WTC11 (cell line): ENCODE data around the gene RPRD1A. TPM values are rescaled to one million over a fixed set of nuclear protein-coding genes. Genes with fewer than 3 reads are reported as not detected.
A peak's percentile ranks its signal among the peaks of the same experiment; 100 is the strongest.

Experiments
- ATAC-seq: fragments of 200-7000 bp; cut with Tn5 transposase; 2 replicates; pipeline ENCODE4 v1.10.0; 2021; ENCODE audit warnings: mild to moderate bottlenecking, moderate library complexity
- Bru-seq: library from RNA; stranded (reverse); fragments of 400-500 nt; gene quantifications from one replicate; lab custom pipeline; 2021; lab: Mats Ljungman, UMichigan
- CTCF ChIA-PET: fragments of 300-600 bp; sonication (Branson Sonifier 250); formaldehyde crosslinking; loops from one replicate; lab custom pipeline; 2021; ENCODE audit warnings: antibody characterized with exemption; lab: Charles Lee
- POLR2A ChIA-PET: fragments of 350-600 bp; sonication (Branson Sonifier 250); formaldehyde crosslinking; loops from one replicate; lab custom pipeline; 2021; ENCODE audit warnings: antibody characterized with exemption; lab: Charles Lee
- DNase-seq: peaks from one replicate; pipeline ENCODE4 v3.0.0; 2021; ENCODE audit warnings: low spot score
- H3K27ac Mint-ChIP-seq: 2 replicates; pipeline ENCODE4 v1.8.0; 2021; ENCODE audit warnings: mixed read lengths
- H3K27me3 Mint-ChIP-seq: 2 replicates; pipeline ENCODE4 v1.8.0; 2021; ENCODE audit warnings: low read depth, mild to moderate bottlenecking, moderate library complexity, mixed read lengths
- H3K36me3 Mint-ChIP-seq: 2 replicates; pipeline ENCODE4 v1.8.0; 2021; ENCODE audit warnings: mixed read lengths
- H3K4me1 Mint-ChIP-seq: 2 replicates; pipeline ENCODE4 v1.8.0; 2022; ENCODE audit warnings: mixed read lengths
- H3K4me3 Mint-ChIP-seq: 2 replicates; pipeline ENCODE4 v1.8.0; 2021; ENCODE audit warnings: mild to moderate bottlenecking, moderate library complexity, mixed read lengths
- H3K9me3 Mint-ChIP-seq: 2 replicates; pipeline ENCODE4 v1.8.0; 2021; ENCODE audit warnings: mixed read lengths
- ATF1 ChIP-seq: sonication (generic); formaldehyde crosslinking; IDR thresholded peaks from 2 replicates; pipeline ENCODE4 v1.8.1; 2023; ENCODE audit warnings: mild to moderate bottlenecking, moderate library complexity, missing genetic modification reagents
- ATF3 ChIP-seq: sonication (generic); formaldehyde crosslinking; conservative IDR thresholded peaks from 2 replicates; pipeline ENCODE4 v1.8.1; 2022; ENCODE audit warnings: mild to moderate bottlenecking, missing genetic modification reagents
- E2F5 ChIP-seq: sonication (generic); formaldehyde crosslinking; IDR thresholded peaks from 2 replicates; pipeline ENCODE4 v1.8.1; 2022; ENCODE audit warnings: mild to moderate bottlenecking, moderate library complexity, missing genetic modification reagents
- ESRRA ChIP-seq: sonication (generic); formaldehyde crosslinking; IDR thresholded peaks from 2 replicates; pipeline ENCODE4 v1.8.1; 2022; ENCODE audit warnings: mild to moderate bottlenecking, missing genetic modification reagents, borderline replicate concordance
- FOXJ3 ChIP-seq: sonication (generic); formaldehyde crosslinking; IDR thresholded peaks from 2 replicates; pipeline ENCODE4 v1.9.0; 2021; ENCODE audit warnings: missing genetic modification reagents, mild to moderate bottlenecking, borderline replicate concordance
- GRHL2 ChIP-seq: fragments of 250-450 bp; sonication (Bioruptor Pico); IDR thresholded peaks from 2 replicates; pipeline ENCODE4 v1.8.0; 2022; ENCODE audit warnings: mild to moderate bottlenecking, moderate library complexity; ENCODE audit not compliant: insufficient replicate concordance, severe bottlenecking
- HMGA2 ChIP-seq: fragments of 250-450 bp; sonication (Bioruptor Pico); IDR thresholded peaks from 2 replicates; pipeline ENCODE4 v1.4.0; 2021; ENCODE audit warnings: mild to moderate bottlenecking, moderate library complexity
- MXD4 ChIP-seq: fragments of 250-450 bp; sonication (Bioruptor Pico); IDR thresholded peaks from 2 replicates; pipeline ENCODE4 v1.8.0; 2021; ENCODE audit warnings: mild to moderate bottlenecking, moderate library complexity, borderline replicate concordance
- MYBL2 ChIP-seq: sonication (generic); formaldehyde crosslinking; IDR thresholded peaks from 2 replicates; pipeline ENCODE4 v1.8.1; 2023; ENCODE audit warnings: mild to moderate bottlenecking, moderate library complexity, missing genetic modification reagents
- PRRX2 ChIP-seq: fragments of 250-450 bp; sonication (Bioruptor Pico); IDR thresholded peaks from 2 replicates; pipeline ENCODE4 v1.8.0; 2021; ENCODE audit warnings: mild to moderate bottlenecking
- RELA ChIP-seq: sonication (generic); formaldehyde crosslinking; IDR thresholded peaks from 2 replicates; pipeline ENCODE4 v1.8.1; 2022; ENCODE audit warnings: missing genetic modification reagents, mild to moderate bottlenecking, borderline replicate concordance
- SMAD3 ChIP-seq: sonication (generic); formaldehyde crosslinking; IDR thresholded peaks from 2 replicates; pipeline ENCODE4 v1.8.0; 2022; ENCODE audit warnings: missing genetic modification reagents, mild to moderate bottlenecking, borderline replicate concordance
- SP1 ChIP-seq: sonication (generic); formaldehyde crosslinking; conservative IDR thresholded peaks from 2 replicates; pipeline ENCODE4 v1.8.1; 2022; ENCODE audit warnings: missing genetic modification reagents
- TCF7 ChIP-seq: sonication (generic); formaldehyde crosslinking; IDR thresholded peaks from 2 replicates; pipeline ENCODE4 v1.8.0; 2022; ENCODE audit warnings: mild to moderate bottlenecking, low read depth, missing genetic modification reagents, moderate library complexity
- TEAD1 ChIP-seq: sonication (generic); formaldehyde crosslinking; IDR thresholded peaks from 2 replicates; pipeline ENCODE4 v1.8.0; 2022; ENCODE audit warnings: mild to moderate bottlenecking, missing genetic modification reagents
- TP53 ChIP-seq: sonication (generic); formaldehyde crosslinking; IDR thresholded peaks from 2 replicates; pipeline ENCODE4 v1.8.1; 2023; ENCODE audit warnings: mild to moderate bottlenecking, missing genetic modification reagents
- USF2 ChIP-seq: sonication (generic); formaldehyde crosslinking; IDR thresholded peaks from 2 replicates; pipeline ENCODE4 v1.8.1; 2023; ENCODE audit warnings: mild to moderate bottlenecking, missing genetic modification reagents, moderate library complexity
- ZMAT4 ChIP-seq: fragments of 250-450 bp; sonication (Bioruptor Pico); IDR thresholded peaks from 2 replicates; pipeline ENCODE4 v1.9.0; 2021; ENCODE audit warnings: mild to moderate bottlenecking
- ZNF121 ChIP-seq: sonication (generic); formaldehyde crosslinking; IDR thresholded peaks from 2 replicates; pipeline ENCODE4 v1.8.0; 2023; ENCODE audit warnings: missing genetic modification reagents
- ZNF138 ChIP-seq: sonication (generic); formaldehyde crosslinking; conservative IDR thresholded peaks from 2 replicates; pipeline ENCODE4 v1.8.1; 2022; ENCODE audit warnings: mild to moderate bottlenecking, moderate library complexity, missing genetic modification reagents
- ZNF219 ChIP-seq: sonication (generic); formaldehyde crosslinking; IDR thresholded peaks from 2 replicates; pipeline ENCODE4 v1.8.0; 2023; ENCODE audit warnings: missing genetic modification reagents, mild to moderate bottlenecking, borderline replicate concordance
- ZNF232 ChIP-seq: sonication (generic); formaldehyde crosslinking; IDR thresholded peaks from 2 replicates; pipeline ENCODE4 v1.8.0; 2022; ENCODE audit warnings: mild to moderate bottlenecking, missing genetic modification reagents
- long read RNA-seq, 3 experiments: library from RNA in 1 of 3; library from capped mRNA in 1 of 3; library from polyadenylated mRNA in 1 of 3; unstranded in 2 of 3; stranded (forward) in 1 of 3; transcript quantifications; one replicate each; pipeline ENCODE4 v2.0.0, GENCODE V29; 2021
- total RNA-seq: library from RNA; stranded (reverse); gene quantifications from 3 replicates; pipeline ENCODE4 v1.2.3, GENCODE V29; 2021
- TF ChIP-seq, protein P1 (sequence below): sonication (generic); formaldehyde crosslinking; IDR thresholded peaks from 2 replicates; pipeline ENCODE4 v1.8.1; 2023; ENCODE audit warnings: mild to moderate bottlenecking, missing genetic modification reagents, borderline replicate concordance
- TF ChIP-seq, protein P2 (sequence below): sonication (generic); formaldehyde crosslinking; IDR thresholded peaks from 2 replicates; pipeline ENCODE4 v1.8.0; 2022; ENCODE audit warnings: mild to moderate bottlenecking, missing genetic modification reagents
- TF ChIP-seq, protein P3 (sequence below): fragments of 250-450 bp; sonication (Bioruptor Pico); IDR thresholded peaks from 2 replicates; pipeline ENCODE4 v2.1.2; 2022; ENCODE audit warnings: mild to moderate bottlenecking, moderate library complexity

The RPRD1A gene
- total RNA-seq, result 104 to 115 TPM (median 107 TPM) in 3 replicates
- percentile 96 among the genes with signal in this experiment for Bru-seq, nascent RNA
- long read RNA-seq, experiment 1, full-length matches to known transcripts, result 368 of 534 reads
- long read RNA-seq, experiment 1, partial matches to known transcripts, result 134 of 534 reads
- long read RNA-seq, experiment 1, other reads (novel, unspliced or antisense), result 32 of 534 reads
- long read RNA-seq, experiment 2, full-length matches to known transcripts, result 63 of 170 reads
- long read RNA-seq, experiment 2, partial matches to known transcripts, result 23 of 170 reads
- long read RNA-seq, experiment 2, other reads (novel, unspliced or antisense), result 84 of 170 reads
- long read RNA-seq, experiment 3, full-length matches to known transcripts, result 65 of 129 reads
- long read RNA-seq, experiment 3, partial matches to known transcripts, result 49 of 129 reads
- long read RNA-seq, experiment 3, other reads (novel, unspliced or antisense), result 15 of 129 reads

DNA sequence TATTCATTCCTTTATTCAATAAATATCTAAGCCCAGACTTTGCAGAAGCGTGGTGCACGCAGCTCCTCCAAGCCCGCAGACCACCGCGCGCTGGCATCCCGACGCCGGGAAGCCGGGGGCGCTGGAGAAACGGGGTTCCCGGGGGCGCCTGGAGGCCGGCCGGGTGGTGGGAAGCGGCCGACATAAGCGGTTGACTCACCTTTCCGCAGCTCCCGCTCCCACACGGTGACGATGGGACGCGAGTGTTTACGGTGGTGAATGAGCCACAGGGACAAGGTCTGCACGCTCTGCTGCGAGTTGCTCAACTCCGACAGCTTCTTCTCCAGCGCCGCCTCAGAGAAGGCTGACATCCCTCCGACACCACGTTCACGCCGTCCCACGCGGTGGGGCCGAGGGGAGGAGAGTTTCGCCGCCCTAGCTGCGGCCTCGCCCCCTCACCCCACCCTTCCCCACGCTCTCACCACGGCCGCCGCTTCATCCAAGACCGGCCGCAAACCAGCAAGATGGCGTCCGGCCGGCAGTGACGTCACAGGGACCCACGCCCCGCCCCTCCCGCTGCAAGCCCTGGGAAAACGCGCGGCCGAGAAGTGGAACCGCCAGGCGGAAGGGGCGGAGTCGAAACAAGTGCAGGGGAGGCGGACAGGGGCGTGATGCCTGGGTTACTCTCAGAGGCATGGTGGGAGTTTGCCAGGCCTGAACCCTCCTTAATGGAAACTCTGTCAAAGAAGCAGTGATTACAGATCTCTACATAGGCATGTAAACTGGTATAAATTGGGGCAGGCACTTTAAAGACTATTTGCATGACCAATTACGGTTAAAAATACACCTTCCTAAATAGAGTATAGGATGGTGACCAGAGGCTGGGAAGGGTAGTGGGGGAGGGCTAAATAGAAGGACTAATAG is at the start of gene RPRD1A:
Gene RPRD1A (minus strand): TSS at position 505 of the 903 bp plus-strand sequence. CDS start 155 bp downstream, at position 350.
- peaks cover 5% of the 10 kb centered on the region for H3K9me3 Mint-ChIP-seq
- CTCF ChIA-PET, result interaction anchor here (1.3 kb wide), 1 partner anchor 345 kb away, joined by 3 read pairs; no protein-coding TSS in a partner anchor
- H3K4me3 Mint-ChIP-seq, result peak within 1 kb of the TSS; percentile 94
- POLR2A ChIA-PET, result interaction anchor here (0.7 to 1.3 kb wide), 3 partner anchors 61 to 309 kb away, joined by 3 to 5 read pairs (median 3); partner anchors contain the start of gene SLC39A6
- H3K4me1 Mint-ChIP-seq, result peaks cover 36% of the 10 kb centered on the region
- peak; percentile 96 for ATAC-seq
- H3K27ac Mint-ChIP-seq, result peak within 1 kb of the TSS; percentile 92
- peaks cover 11% of the 10 kb centered on the region for H3K36me3 Mint-ChIP-seq
- peak; percentile 99 for DNase-seq
- peaks cover 7% of the 10 kb centered on the region; the same call in 1 of the 2 replicates for H3K27me3 Mint-ChIP-seq
- no peak for TF ChIP-seq MXD4
- TF ChIP-seq TCF7 (CRISPR knock-in tag), result 0 out of 2 replicates have a peak, but pooled peaks have one; percentile 26
- no peak for TF ChIP-seq ESRRA
- TF ChIP-seq, protein P1, sequence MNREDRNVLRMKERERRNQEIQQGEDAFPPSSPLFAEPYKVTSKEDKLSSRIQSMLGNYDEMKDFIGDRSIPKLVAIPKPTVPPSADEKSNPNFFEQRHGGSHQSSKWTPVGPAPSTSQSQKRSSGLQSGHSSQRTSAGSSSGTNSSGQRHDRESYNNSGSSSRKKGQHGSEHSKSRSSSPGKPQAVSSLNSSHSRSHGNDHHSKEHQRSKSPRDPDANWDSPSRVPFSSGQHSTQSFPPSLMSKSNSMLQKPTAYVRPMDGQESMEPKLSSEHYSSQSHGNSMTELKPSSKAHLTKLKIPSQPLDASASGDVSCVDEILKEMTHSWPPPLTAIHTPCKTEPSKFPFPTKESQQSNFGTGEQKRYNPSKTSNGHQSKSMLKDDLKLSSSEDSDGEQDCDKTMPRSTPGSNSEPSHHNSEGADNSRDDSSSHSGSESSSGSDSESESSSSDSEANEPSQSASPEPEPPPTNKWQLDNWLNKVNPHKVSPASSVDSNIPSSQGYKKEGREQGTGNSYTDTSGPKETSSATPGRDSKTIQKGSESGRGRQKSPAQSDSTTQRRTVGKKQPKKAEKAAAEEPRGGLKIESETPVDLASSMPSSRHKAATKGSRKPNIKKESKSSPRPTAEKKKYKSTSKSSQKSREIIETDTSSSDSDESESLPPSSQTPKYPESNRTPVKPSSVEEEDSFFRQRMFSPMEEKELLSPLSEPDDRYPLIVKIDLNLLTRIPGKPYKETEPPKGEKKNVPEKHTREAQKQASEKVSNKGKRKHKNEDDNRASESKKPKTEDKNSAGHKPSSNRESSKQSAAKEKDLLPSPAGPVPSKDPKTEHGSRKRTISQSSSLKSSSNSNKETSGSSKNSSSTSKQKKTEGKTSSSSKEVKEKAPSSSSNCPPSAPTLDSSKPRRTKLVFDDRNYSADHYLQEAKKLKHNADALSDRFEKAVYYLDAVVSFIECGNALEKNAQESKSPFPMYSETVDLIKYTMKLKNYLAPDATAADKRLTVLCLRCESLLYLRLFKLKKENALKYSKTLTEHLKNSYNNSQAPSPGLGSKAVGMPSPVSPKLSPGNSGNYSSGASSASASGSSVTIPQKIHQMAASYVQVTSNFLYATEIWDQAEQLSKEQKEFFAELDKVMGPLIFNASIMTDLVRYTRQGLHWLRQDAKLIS (CRISPR knock-in tag), result no peak
- no peak for TF ChIP-seq ZNF219 (CRISPR knock-in tag)
- peak; percentile 97 for TF ChIP-seq SP1 (CRISPR knock-in tag)
- TF ChIP-seq TEAD1 (CRISPR knock-in tag), result no peak
- TF ChIP-seq E2F5 (CRISPR knock-in tag), result peak; percentile 84; the same call in 1 of the 2 replicates
- TF ChIP-seq ZNF138 (CRISPR knock-in tag), result no peak
- TF ChIP-seq USF2 (CRISPR knock-in tag), result no peak
- TF ChIP-seq, protein P2, sequence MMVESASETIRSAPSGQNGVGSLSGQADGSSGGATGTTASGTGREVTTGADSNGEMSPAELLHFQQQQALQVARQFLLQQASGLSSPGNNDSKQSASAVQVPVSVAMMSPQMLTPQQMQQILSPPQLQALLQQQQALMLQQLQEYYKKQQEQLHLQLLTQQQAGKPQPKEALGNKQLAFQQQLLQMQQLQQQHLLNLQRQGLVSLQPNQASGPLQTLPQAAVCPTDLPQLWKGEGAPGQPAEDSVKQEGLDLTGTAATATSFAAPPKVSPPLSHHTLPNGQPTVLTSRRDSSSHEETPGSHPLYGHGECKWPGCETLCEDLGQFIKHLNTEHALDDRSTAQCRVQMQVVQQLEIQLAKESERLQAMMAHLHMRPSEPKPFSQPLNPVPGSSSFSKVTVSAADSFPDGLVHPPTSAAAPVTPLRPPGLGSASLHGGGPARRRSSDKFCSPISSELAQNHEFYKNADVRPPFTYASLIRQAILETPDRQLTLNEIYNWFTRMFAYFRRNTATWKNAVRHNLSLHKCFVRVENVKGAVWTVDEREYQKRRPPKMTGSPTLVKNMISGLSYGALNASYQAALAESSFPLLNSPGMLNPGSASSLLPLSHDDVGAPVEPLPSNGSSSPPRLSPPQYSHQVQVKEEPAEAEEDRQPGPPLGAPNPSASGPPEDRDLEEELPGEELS, result peak; percentile 77
- TF ChIP-seq GRHL2 (CRISPR knock-in tag), result no peak
- TF ChIP-seq MYBL2 (CRISPR knock-in tag), result peak; percentile 83; the same call in 1 of the 2 replicates
- TF ChIP-seq ZNF232, result no peak
- no peak for TF ChIP-seq ZNF121 (CRISPR knock-in tag)
- TF ChIP-seq SMAD3 (CRISPR knock-in tag), result no peak
- no peak for TF ChIP-seq ATF1 (CRISPR knock-in tag)
- TF ChIP-seq, protein P3, sequence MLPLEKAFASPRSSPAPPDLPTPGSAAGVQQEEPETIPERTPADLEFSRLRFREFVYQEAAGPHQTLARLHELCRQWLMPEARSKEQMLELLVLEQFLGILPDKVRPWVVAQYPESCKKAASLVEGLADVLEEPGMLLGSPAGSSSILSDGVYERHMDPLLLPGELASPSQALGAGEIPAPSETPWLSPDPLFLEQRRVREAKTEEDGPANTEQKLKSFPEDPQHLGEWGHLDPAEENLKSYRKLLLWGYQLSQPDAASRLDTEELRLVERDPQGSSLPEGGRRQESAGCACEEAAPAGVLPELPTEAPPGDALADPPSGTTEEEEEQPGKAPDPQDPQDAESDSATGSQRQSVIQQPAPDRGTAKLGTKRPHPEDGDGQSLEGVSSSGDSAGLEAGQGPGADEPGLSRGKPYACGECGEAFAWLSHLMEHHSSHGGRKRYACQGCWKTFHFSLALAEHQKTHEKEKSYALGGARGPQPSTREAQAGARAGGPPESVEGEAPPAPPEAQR (CRISPR knock-in tag), result no peak
- no peak for TF ChIP-seq HMGA2 (CRISPR knock-in tag)
- TF ChIP-seq ATF3 (CRISPR knock-in tag), result no peak
- TF ChIP-seq FOXJ3 (CRISPR knock-in tag), result no peak
- TF ChIP-seq ZMAT4, result no peak
- no peak for TF ChIP-seq PRRX2 (CRISPR knock-in tag)
- peak; percentile 21; the same call in 1 of the 2 replicates for TF ChIP-seq RELA (CRISPR knock-in tag)
- TF ChIP-seq TP53 (CRISPR knock-in tag), result 0 out of 2 replicates have a peak, but pooled peaks have one; percentile 50
